Umbilical cord (tissue), 2 donors: ENCODE data around the gene EMP2. TPM values are rescaled to one million over a fixed set of nuclear protein-coding genes. Genes with fewer than 3 reads are reported as not detected.
"Not testable (repeated sequence)": the region's sequence is repeated elsewhere in the genome, so short reads cannot be mapped to it uniquely, and the experiment has no call there.

ENCODE experiments used
- DNase-seq: peaks from one replicate; pipeline ENCODE4 v3.0.0-alpha.2; 2015; ENCODE audit warnings: low spot score
- total RNA-seq: library from RNA; depleted of rRNA; stranded (reverse); fragments of >200 nt; gene quantifications from one replicate; pipeline ENCODE4 v1.2.3, GENCODE V29; 2014; ENCODE audit warnings: low replicate concordance; ENCODE audit not compliant: insufficient read depth

EMP2 gene, protein sequence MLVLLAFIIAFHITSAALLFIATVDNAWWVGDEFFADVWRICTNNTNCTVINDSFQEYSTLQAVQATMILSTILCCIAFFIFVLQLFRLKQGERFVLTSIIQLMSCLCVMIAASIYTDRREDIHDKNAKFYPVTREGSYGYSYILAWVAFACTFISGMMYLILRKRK
- 27.0 TPM for total RNA-seq

GRCh38 chr16:10579965-10580882 lies at the start of gene EMP2:
TSS of gene EMP2 (minus strand) at chr16:10580598. CDS start at chr16:10547617, 32,981 bp downstream.
- peak; percentile 92 for DNase-seq

GRCh38 chr16:10629592-10629963 lies 49.2 kb upstream of the EMP2 start:
- no peak for DNase-seq

DNA sequence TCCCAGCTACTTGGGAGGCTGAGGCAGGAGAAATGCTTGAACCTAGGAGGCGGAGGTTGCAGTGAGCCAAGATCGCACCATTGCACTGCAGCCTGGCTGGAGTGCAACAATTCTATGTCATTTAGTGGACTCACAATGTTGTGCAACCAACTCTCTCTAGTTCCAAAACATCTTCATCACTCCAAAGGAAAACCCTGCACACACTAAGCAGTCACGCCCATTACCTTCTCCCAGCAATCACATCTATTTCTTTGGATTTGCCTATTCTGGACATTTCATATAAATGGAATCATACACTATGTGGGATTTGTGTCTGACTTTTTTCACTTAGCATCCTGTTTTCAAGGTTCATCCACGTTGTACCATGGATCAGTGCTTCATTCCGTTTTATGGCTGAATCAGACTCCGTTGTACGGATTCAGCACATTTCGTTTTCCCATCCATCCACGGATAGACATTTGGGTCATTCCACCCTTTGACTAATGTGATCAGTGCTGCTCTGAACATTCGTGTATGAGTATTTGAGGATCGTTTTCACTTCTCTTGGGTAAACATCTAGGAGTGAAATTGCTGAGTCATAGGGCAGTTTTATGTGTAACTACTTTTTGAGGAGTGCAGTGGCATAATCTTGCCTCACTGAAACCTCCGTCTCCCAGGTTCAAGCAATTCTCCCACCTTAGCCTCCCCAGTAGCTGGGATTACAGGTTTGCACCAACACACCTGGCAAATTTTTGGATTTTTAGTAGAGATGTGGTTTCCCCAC lies 45.4 kb upstream of the EMP2 start:
- no peak for DNase-seq

DNA sequence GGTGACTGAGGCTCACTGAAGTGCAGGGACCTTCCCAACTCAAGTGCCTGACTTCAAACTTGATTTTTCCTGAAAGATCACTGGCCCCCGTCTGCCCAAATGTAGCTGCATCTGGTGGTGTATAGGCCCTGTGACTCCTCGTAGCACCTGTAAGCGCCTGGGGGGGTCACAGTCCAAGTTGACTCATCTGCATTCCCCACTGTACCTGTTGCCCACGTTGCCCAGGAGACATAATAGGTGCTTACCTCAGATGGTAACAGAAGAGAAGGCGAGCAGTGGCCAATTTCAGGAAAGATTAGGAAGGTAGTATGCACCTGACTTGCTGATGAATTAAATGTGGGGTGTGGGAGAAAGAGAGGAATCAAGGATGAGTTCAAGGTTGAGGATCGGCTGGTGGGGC lies 44.1 kb upstream of the EMP2 start:
- no peak for DNase-seq

- DNase-seq: no peak
Observed at GRCh38 chr16:10623059-10623458, 42.7 kb upstream of the EMP2 start.

GRCh38 chr16:10622036-10622921 lies 41.9 kb upstream of the EMP2 start:
- no peak for DNase-seq

DNA sequence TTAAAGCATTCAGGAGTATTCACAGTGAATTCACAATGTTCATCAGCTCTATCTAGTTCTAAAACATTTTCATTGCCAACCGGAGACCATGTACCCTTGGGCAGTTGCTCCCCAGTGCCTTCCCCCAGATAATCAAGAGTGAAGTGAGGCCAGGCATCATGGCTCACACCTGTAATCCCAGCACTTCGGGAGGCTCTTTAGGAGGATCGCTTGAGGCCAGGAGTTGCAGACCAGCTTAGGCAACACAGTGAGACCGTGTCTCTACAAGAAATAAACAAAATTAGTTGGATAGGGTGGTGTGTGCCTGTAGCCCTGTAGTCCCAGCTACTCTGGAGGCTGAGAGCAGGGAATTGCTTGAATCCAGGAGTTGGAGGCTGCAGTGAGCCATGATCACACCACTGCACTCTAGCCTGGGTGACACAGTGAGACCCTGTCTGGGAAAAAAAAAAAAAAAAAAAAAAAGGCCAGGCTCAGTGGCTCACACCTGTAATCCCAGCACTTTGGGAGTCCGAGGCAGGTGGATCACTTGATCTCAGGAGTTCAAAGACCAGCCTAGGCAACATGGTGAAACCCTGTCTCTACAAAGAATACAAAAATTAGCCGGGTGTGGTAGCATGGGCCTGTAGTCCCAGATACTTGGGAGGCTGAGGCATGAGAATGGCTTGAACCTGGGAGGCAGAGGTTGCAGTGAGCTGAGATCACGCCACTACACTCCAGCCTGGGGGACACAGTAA lies 41.0 kb upstream of the EMP2 start:
- not testable (repeated sequence) for DNase-seq

DNA sequence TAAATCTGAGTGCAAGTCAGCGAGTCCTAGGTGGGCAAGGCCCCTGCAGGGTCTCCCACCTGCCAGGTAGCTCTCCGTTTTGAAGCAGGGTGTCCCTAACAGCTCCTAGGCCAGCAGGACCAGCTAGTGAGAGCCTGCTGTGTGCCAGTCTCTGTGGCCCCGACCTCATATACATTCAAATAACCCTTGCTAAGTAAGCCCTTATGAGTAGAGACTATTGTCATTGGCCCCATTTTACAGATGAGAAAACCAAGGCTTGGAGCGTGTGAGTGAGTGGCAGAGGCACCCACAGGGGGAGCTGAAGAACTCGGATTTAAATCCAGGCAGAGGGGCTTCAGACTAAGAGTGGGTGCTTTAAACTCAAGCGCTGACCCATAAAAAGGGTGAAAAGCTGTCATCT lies 39.7 kb upstream of the EMP2 start:
- DNase-seq: no peak

- DNase-seq: no peak
Observed at GRCh38 chr16:10619271-10619849, 39.0 kb upstream of the EMP2 start.

DNA sequence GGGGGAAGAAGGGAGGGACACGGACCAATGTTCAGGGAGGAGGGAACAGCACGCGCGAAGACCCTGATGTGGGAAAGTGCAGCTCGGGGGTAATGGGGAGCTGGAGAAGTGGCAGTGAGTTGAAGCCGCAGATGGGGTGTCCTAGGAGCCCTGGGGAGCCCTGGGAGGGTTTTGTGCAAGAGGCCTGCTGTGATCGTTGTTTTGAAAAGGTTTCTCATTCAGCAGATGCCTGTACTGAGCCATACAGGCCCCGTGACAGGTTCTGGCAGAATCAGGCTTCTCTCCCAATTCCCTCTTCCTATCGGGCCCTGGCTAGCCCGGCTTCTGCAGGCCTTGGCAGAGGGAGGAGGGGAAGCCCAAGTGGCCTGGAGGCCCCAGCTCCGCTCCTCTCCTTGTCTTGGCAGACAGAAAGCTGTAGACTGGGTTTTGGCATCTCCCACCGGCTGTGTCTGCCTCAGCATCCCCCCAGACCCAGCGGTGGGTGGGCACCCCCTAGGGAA lies 38.4 kb upstream of the EMP2 start:
- no peak for DNase-seq

GRCh38 chr16:10617662-10618420 lies 37.4 kb upstream of the EMP2 start:
- DNase-seq: no peak

DNA sequence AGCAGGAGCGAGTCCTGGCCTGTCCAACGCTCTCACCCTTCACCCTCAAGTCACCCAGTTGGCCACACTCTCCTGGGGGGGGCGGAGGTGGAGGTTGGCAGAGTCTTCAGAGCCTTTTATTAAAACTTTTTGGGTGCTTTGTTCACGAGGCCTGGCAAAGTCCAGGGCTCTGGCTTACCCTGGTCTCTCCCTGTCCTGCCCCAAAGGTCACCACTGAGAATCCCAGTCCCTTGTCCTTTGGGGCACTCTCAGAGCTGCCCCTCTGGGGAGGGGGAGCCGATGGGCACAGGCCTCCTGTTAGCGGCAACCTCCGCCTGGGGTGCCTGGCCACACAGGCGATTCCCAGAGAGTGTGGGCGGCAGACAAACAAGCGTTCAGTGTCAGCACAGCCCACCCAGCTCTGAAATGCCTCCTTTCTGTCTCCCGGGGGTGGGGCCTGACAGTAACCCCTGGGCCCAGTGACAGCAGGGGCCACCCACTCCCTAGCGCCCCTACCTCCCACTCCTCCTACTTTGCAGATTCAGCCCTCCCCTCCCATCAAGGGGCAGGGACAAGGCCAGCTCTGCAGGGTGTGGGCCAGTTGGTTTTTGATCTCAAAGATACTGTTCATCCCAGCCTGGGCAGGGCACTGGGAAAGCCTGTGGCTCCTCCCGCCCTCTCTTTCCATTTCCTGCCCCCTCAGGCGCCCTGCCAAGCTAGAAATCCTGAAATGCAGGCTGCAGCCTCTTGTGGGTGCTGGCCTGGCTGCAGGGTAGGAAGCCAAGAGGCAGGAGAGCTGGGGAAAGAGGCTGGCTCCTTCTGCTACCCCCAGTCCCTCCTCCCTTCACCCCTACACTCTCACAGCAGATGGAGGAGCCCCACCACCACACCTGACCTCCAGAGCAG lies 36.6 kb upstream of the EMP2 start:
- peak; percentile 95 for DNase-seq

DNA sequence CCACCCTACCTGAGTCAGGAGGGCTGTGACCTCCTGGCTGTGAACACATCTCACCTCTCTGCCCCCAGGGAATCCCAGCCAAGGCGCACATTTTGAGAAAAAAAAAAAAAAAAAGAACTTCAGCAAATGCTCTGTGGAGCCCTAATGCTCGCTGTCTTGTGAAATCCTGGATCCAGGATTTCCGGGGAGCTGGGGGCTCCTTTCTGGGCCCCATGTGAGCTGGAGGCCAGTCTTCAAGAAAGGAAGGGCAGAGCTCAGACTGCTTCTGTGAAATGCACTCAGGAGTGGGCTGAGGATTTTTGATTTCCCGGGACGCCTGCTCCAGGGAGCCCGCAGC lies 36.0 kb upstream of the EMP2 start:
- DNase-seq: peak; percentile 65

DNA sequence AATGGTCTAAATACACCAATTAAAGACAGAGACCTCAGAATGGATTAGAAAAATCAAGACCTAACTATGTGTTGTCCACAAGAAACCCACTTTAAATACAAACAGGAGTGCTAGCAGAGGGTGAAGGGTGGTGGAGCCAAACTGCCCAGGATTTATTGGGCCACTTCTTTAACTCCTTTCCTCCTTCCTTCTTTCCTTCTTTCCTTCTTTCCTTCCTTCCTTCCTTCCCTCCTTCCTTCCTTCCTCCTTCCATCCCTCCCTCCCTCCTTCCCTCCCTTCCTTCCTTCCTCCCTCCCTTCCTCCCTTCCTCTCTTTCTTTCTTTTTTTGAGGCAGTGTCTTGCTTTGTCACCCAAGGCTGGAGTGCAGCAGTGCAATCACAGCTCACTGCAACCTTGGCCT lies 34.3 kb upstream of the EMP2 start:
- no peak for DNase-seq

GRCh38 chr16:10613785-10614485 lies 33.5 kb upstream of the EMP2 start:
- DNase-seq: no peak

GRCh38 chr16:10612649-10613179 lies 32.3 kb upstream of the EMP2 start:
- no peak for DNase-seq

DNA sequence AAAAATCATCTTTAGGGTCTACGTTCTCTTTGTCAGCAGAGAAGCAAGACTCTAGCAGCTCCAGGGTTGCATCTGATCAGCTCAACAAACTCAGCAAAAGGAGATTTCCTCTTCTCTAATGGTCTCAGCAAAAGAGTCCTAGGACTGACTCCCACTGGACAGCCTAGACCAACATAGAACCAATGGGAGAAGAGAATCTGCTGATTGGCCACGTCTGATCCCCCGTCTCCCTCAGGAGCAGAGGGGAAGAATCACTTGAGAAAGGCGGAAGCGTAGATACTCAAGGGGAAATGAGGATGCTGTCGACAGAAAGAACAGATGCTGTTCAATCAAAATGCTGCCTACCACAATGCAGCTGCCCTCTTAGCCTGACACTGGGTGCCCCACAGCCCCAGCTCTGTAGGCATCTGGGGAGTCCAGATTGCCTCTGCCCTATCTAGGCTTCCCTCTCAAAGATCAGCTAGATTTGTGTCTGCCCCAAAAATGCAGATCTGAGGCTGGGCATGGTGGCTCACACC lies 31.5 kb upstream of the EMP2 start:
- DNase-seq: no peak
